IPS DF 4.7 (cell line): Measurements from ENCODE around the gene USP17L5.
"Not testable (repeated sequence)": the region's sequence is repeated elsewhere in the genome, so short reads cannot be mapped to it uniquely, and the experiment has no call there.

ENCODE experiments used
- DNase-seq: peaks from one replicate; pipeline ENCODE4 v3.0.0-alpha.2; 2013; ENCODE audit warnings: low spot score; ENCODE audit errors: extremely low read depth

Gene USP17L5

GRCh38 chr4:9339103-9339502 is at the start of gene USP17L5:
USP17L5 (plus strand) TSS chr4:9339403; CDS start chr4:9339403, 0 bp downstream.
- not testable (repeated sequence) for DNase-seq

GRCh38 chr4:9324191-9324590 is 15.0 kb upstream of the USP17L5 start:
- not testable (repeated sequence) for DNase-seq

GRCh38 chr4:9324865-9325264 is 14.3 kb upstream of the USP17L5 start, which contains the start of gene USP17L24:
USP17L24 (plus strand) TSS chr4:9325165; CDS start chr4:9325165, 0 bp downstream.
- not testable (repeated sequence) for DNase-seq

- DNase-seq: not testable (repeated sequence)
Observed at GRCh38 chr4:9329611-9330010, 9.6 kb upstream of the USP17L5 start, which contains the start of gene USP17L25. USP17L25 (plus strand) TSS chr4:9329911; CDS start chr4:9329911, 0 bp downstream.

- DNase-seq: not testable (repeated sequence)
Observed at GRCh38 chr4:9334358-9334757, 4.8 kb upstream of the USP17L5 start, which contains the start of gene USP17L26. USP17L26 (plus strand) TSS chr4:9334658; CDS start chr4:9334658, 0 bp downstream.

GRCh38 chr4:9343848-9344247 is 4.6 kb downstream of the USP17L5 start, which contains the start of gene USP17L27:
USP17L27 (plus strand) TSS chr4:9344148; CDS start chr4:9344148, 0 bp downstream.
- not testable (repeated sequence) for DNase-seq

GRCh38 chr4:9348593-9348992 is 9.4 kb downstream of the USP17L5 start, which contains the start of gene USP17L28:
USP17L28 (plus strand) TSS chr4:9348893; CDS start chr4:9348893, 0 bp downstream.
- DNase-seq: not testable (repeated sequence)

GRCh38 chr4:9350866-9351265 is 11.7 kb downstream of the USP17L5 start:
- DNase-seq: not testable (repeated sequence)

GRCh38 chr4:9353338-9353737 is 14.1 kb downstream of the USP17L5 start, which contains the start of gene USP17L29:
USP17L29 (plus strand) TSS chr4:9353638; CDS start chr4:9353638, 0 bp downstream.
- not testable (repeated sequence) for DNase-seq

- not testable (repeated sequence) for DNase-seq
Observed at GRCh38 chr4:9362829-9363228, 23.6 kb downstream of the USP17L5 start, which contains the start of gene USP17L30. USP17L30 (plus strand) TSS chr4:9363129; CDS start chr4:9363129, 0 bp downstream.

GRCh38 chr4:9379881-9380280 is 40.7 kb downstream of the USP17L5 start:
- not testable (repeated sequence) for DNase-seq

- not testable (repeated sequence) for DNase-seq
Observed at GRCh38 chr4:9381012-9381534, 41.9 kb downstream of the USP17L5 start.

GRCh38 chr4:9384126-9384525 is 44.9 kb downstream of the USP17L5 start:
- no peak for DNase-seq

GRCh38 chr4:9389001-9389400 is 49.8 kb downstream of the USP17L5 start:
- not testable (repeated sequence) for DNase-seq
